A673 (cell line): ENCODE data around the gene PACRG.

Source experiments
- EZH2 ChIP-seq: fragments of 200-600 bp; sonication (generic); IDR thresholded peaks from 2 replicates; pipeline ENCODE4 v1.6.1; 2017; ENCODE audit warnings: borderline replicate concordance, low read depth, mild to moderate bottlenecking, mixed read lengths, antibody characterized with exemption, low read length; ENCODE audit not compliant: poor library complexity, severe bottlenecking
- TF ChIP-seq, protein P1 (sequence below): fragments of 300-800, 200-600 bp; sonication (generic); conservative IDR thresholded peaks from 2 replicates; pipeline ENCODE4 v1.5.1; 2017; ENCODE audit warnings: low read depth, mild to moderate bottlenecking, antibody characterized with exemption, low read length, moderate library complexity, mixed read lengths

DNA sequence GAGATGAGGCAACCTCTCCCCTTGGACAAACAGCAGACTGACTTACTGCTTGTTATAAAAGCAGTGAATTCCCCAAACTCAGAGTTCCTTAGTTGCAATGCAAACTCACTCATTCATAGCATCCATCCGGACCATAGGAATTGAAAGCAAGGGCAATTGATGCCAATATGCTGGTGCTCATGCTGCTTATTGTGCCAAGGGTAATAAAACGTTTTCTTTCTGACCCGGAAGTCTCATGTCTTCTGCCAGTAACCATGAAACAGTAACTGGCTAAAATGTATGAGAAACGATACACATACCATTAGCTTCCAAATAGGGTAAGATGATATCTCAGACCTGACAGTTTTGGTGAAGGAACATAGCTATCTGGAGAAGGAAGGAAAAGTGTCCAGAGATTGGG lies 18.3 kb upstream of the PACRG start:
- TF ChIP-seq EZH2, result no peak
- TF ChIP-seq, protein P1, sequence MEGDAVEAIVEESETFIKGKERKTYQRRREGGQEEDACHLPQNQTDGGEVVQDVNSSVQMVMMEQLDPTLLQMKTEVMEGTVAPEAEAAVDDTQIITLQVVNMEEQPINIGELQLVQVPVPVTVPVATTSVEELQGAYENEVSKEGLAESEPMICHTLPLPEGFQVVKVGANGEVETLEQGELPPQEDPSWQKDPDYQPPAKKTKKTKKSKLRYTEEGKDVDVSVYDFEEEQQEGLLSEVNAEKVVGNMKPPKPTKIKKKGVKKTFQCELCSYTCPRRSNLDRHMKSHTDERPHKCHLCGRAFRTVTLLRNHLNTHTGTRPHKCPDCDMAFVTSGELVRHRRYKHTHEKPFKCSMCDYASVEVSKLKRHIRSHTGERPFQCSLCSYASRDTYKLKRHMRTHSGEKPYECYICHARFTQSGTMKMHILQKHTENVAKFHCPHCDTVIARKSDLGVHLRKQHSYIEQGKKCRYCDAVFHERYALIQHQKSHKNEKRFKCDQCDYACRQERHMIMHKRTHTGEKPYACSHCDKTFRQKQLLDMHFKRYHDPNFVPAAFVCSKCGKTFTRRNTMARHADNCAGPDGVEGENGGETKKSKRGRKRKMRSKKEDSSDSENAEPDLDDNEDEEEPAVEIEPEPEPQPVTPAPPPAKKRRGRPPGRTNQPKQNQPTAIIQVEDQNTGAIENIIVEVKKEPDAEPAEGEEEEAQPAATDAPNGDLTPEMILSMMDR, result no peak
